Testis (tissue), 2 donors: ENCODE measurements around the gene VSTM1.

ENCODE experiments used
- CTCF ChIP-seq, 3 experiments: fragments of 450-650 bp in 2 of 3; fragments of 200-600 bp in 1 of 3; sonication (generic) in 1 of 3; IDR thresholded peaks; one replicate each; pipeline ENCODE4 v1.5.1; 2016 to 2019; ENCODE audit warnings: antibody characterized with exemption in 3 of 3, mild to moderate bottlenecking in 2 of 3, moderate library complexity in 1 of 3
- POLR2A ChIP-seq: fragments of 450-650 bp; IDR thresholded peaks from one replicate; pipeline ENCODE4 v1.6.1; 2017; ENCODE audit warnings: antibody characterized with exemption, mild to moderate bottlenecking, moderate library complexity

GRCh38 chr19:54104998-54105715 lies 41.5 kb upstream of the VSTM1 start:
- TF ChIP-seq CTCF (IDR thresholded peaks at IDR 0.05) (no peak), POLR2A (no peak)
